ENCODE data around the gene MAP3K1. TPM values are rescaled to one million over a fixed set of nuclear protein-coding genes. Genes with fewer than 3 reads are reported as not detected.

Gene MAP3K1
- total RNA-seq, 1 donor from 2014 or later: 20.3 TPM

DNA sequence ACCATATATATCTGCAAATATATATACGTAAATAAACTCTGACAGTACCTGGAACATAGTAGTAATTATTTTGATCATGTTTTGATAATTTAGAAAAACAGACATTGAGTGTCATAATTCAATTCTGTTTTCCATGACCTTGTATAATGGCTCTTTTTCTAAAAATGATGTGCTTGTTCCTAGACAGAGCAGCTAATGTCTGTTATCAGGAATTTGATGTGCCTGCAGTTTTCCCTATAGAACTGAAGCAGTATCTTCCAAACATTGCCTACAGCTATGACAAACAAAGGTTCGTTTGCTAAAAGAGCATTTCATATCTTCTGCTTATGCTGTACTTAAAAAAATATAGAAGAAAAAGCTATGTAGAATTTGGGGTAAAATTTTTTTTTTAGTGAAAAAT is 99.3 kb downstream of the MAP3K1 start:
- no peak for DNase-seq
- no peak overlapping the region for H3K27ac ChIP-seq
- H3K4me3 ChIP-seq: no peak overlapping the region
- H3K4me1 ChIP-seq: peaks cover 6% of the 10 kb centered on the region
- TF ChIP-seq, protein P1, sequence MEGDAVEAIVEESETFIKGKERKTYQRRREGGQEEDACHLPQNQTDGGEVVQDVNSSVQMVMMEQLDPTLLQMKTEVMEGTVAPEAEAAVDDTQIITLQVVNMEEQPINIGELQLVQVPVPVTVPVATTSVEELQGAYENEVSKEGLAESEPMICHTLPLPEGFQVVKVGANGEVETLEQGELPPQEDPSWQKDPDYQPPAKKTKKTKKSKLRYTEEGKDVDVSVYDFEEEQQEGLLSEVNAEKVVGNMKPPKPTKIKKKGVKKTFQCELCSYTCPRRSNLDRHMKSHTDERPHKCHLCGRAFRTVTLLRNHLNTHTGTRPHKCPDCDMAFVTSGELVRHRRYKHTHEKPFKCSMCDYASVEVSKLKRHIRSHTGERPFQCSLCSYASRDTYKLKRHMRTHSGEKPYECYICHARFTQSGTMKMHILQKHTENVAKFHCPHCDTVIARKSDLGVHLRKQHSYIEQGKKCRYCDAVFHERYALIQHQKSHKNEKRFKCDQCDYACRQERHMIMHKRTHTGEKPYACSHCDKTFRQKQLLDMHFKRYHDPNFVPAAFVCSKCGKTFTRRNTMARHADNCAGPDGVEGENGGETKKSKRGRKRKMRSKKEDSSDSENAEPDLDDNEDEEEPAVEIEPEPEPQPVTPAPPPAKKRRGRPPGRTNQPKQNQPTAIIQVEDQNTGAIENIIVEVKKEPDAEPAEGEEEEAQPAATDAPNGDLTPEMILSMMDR (IDR thresholded peaks at IDR 0.05): no peak
- H3K36me3 ChIP-seq: no peaks in the 10 kb centered on the region
- no peak for ATAC-seq
- intact Hi-C loops (cut with DNase I): loop anchor here (10.0 kb wide), 1 partner anchor 310 kb away; no protein-coding TSS in a partner anchor
- H3K9me3 ChIP-seq: no peaks in the 10 kb centered on the region
- H3K27me3 ChIP-seq: no peaks in the 10 kb centered on the region

DNA sequence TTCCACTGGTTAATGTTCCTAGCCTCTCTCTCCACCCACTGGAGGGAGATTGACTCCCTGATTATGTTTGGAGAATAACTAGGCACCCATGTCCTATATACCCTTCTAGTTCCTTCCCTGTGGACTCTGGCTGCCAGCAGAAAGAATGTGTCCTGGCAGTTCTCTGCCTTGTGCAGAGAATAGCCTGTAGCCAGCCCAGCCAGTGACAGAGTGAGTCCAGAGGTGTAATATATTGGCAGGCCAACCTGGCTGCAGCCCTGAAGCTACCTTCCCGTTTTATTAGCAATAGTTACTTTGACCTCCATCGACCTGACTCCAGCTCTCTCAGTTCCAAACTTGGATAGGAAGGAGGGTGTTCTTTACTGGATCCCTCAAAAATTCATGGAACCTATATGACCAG is 102.2 kb downstream of the MAP3K1 start:
- H3K4me3 ChIP-seq: no peak overlapping the region
- DNase-seq (no peak), ATAC-seq (no peak)
- H3K36me3 ChIP-seq: peaks cover 14% of the 10 kb centered on the region
- H3K9me3 ChIP-seq: no peaks in the 10 kb centered on the region
- TF ChIP-seq, protein P1 (IDR thresholded peaks at IDR 0.05): no peak
- no peaks in the 10 kb centered on the region for H3K4me1 ChIP-seq
- no peaks in the 10 kb centered on the region for H3K27me3 ChIP-seq
- H3K27ac ChIP-seq: no peak overlapping the region
- intact Hi-C loops (cut with DNase I): loop anchor here (10.0 kb wide), 1 partner anchor 307 kb away; no protein-coding TSS in a partner anchor

DNA sequence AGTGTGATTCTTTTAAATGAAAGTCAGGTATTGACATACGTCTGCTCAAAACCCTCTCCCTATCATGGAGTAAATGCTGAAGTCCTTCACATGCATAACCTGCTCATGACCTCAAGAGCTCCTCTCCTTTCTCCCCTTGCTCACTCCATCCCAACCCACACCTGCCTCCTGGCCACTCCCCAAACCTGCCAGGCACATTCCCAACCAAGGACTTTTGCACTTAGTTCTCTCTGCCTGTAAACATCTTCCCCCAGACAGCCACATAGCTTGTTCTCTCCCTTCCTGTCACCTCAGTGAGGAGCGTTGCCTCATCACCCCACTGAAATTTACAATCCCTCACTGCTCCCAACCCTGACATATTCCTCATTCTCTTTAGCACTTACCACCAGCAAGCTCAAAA is 102.7 kb downstream of the MAP3K1 start:
- no peak overlapping the region for H3K4me3 ChIP-seq
- peaks cover 20% of the 10 kb centered on the region for H3K36me3 ChIP-seq
- DNase-seq (no peak), ATAC-seq (peak; percentile 36)
- no peaks in the 10 kb centered on the region for H3K27me3 ChIP-seq
- no peaks in the 10 kb centered on the region for H3K9me3 ChIP-seq
- TF ChIP-seq, protein P1 (IDR thresholded peaks at IDR 0.05): no peak
- intact Hi-C loops (cut with DNase I): loop anchor here (10.0 kb wide), 1 partner anchor 307 kb away; no protein-coding TSS in a partner anchor
- H3K27ac ChIP-seq: no peak overlapping the region
- no peaks in the 10 kb centered on the region for H3K4me1 ChIP-seq

DNA sequence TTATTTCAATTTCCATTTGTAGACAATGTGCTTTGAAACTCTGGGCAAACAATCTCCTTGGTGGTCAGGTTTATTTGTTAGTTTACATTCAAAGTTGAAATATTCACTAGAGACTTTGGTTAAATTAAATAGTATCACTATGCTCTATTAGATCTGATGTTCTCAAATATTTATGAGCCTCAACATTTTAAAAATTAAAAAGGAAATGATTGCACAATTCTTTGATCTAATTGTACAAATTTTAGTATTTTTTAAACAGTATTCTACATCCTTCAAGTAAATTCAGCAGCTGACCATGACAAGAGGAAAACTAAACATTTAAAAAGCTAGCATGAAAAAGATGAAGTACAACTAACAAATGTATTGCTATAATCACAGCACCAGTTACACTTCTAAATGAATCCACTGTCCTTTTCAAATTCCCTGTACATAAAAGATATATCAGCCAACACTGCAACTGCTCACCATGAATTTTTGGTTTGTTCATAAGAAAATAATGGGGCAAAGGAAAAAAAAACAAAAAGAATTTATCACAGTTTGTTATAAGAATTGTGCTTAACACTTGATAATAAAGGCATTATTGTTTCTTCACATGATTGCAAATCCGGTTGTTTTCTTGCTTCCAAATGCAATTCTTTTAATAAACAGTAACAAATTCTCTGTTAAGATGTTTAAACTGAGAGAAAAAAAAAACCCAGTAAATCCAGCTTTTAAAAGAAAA is 104.8 kb downstream of the MAP3K1 start:
- TF ChIP-seq, protein P1 (IDR thresholded peaks at IDR 0.05): no peak
- Histone ChIP-seq H3K27ac (no peak overlapping the region), H3K4me1 (no peaks in the 10 kb centered on the region), H3K27me3 (no peaks in the 10 kb centered on the region), H3K4me3 (no peak overlapping the region), H3K9me3 (no peaks in the 10 kb centered on the region), H3K36me3 (peaks cover 29% of the 10 kb centered on the region)
- DNase-seq (no peak), ATAC-seq (no peak)
- intact Hi-C loops (cut with DNase I): loop anchor here (10.0 kb wide), 1 partner anchor 305 kb away; no protein-coding TSS in a partner anchor

DNA sequence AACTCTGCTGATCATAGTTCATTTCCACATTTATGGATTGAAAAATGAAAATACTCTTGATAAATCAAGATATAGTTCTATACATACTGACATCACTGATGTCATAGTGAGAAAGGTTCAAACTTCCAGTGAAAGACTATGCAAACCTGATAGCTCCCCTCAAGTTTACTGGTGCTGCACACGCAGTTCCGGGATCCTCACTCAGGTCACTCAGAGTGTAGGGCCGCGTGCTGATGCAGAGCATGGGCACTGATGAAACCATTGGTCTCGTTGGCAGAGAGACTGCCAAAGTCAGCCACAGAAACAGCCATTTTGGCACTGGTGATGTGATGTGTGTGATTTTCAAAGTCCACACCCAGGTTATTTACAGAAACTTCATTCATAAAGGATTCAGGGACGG is 107.6 kb downstream of the MAP3K1 start:
- TF ChIP-seq, protein P1 (IDR thresholded peaks at IDR 0.05): no peak
- H3K27me3 ChIP-seq: no peaks in the 10 kb centered on the region
- ATAC-seq (no peak), DNase-seq (no peak)
- no peak overlapping the region for H3K27ac ChIP-seq
- intact Hi-C loops (cut with DNase I): no loop called here
- H3K4me1 ChIP-seq: no peaks in the 10 kb centered on the region
- H3K4me3 ChIP-seq: no peak overlapping the region
- peaks cover 47% of the 10 kb centered on the region for H3K36me3 ChIP-seq
- no peaks in the 10 kb centered on the region for H3K9me3 ChIP-seq

Measured in upper lobe of right lung (tissue), 1 donor.